Left hindlimb (tissue), 1 donor: Measurements from ENCODE around the gene PRR13.
"Not testable (repeated sequence)": the region's sequence is repeated elsewhere in the genome, so short reads cannot be mapped to it uniquely, and the experiment has no call there.

Source experiments
- DNase-seq: peaks from one replicate; pipeline ENCODE4 v3.0.0-alpha.2; 2018

PRR13 gene

DNA sequence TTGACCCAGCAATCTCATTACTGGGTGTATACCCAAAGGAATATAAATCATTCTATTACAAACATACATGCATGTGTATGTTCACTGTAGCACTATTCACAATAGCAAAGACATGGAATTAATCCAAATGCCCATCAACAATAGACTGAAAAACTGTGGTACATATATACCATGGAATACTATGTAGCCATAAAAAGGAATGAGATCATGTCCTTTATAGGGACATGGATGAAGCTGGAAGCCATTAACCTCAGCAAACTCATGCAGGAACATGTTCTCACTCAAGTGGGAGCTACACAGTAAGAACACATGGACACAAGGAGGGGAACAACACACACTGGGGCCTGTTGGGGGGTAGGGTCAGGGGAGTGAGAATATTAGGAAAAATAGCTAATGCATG is 2.0 kb upstream of the PRR13 start:
- not testable (repeated sequence) for DNase-seq

DNA sequence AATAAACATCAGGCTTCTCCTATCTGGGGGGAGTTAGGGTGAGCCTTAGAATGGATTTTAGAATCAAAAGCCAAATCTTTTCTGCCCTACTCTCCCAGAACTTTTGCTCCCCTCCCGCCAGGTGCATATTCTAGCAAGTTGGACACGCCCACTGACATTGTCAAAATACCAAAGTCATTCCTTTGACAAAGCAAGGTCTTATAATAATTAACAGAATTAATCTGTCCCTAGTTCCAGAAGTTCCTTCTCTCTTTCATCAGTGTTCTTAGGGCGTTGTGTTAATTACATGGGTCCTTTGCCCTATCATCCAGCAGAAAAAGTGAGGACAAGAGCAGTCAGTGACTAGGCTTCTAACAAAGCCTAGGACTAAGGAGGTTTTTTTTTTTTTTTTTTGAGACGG is 2.4 kb downstream of the PRR13 start:
- no peak for DNase-seq

DNA sequence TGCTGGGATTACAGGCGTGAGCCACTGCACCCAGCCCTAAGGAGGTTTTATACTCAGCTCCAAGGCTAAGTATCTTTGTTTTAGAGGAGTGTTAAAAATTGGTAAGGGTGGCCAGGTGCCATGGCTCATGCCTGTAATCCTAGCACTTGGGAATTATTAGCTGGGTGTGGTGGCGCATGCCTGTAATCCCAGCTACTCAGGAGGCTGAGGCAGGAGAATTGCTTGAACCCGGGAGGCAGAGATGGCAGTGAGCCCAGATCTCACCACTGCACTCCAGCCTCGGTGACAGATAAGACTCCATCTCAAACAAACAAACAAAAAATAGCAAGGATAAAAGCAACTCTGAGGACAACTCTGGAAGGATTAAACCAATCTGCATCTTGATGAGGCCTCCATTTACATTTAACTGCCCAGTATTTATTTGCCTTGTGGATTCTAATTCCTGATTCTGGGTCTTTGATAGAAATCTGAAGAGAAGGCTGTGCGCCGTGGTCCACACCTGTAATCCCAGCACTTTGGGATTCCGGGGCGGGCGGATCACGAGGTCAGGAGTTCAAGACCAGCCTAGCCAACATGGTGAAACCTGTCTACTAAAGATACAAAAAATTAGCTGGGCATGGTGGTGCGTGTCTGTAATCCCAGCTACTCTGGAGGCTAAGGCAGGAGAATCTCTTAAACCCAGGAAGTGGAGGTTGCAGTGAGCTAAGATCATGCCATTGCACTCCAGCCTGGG is 3.2 kb downstream of the PRR13 start:
- DNase-seq, result not testable (repeated sequence)

- no peak for DNase-seq
Measured at GRCh38 chr12:53450936-53451335, 9.4 kb downstream of the PRR13 start.

- DNase-seq, result peak; percentile 99
Measured at GRCh38 chr12:53451661-53452158, 10.2 kb downstream of the PRR13 start, which contains the start of gene PCBP2. Gene PCBP2 (plus strand): TSS chr12:53452102. CDS start chr12:53454801, 2,699 bp downstream.

GRCh38 chr12:53452159-53453077 is 10.9 kb downstream of the PRR13 start:
- DNase-seq, result peak; percentile 94

DNA sequence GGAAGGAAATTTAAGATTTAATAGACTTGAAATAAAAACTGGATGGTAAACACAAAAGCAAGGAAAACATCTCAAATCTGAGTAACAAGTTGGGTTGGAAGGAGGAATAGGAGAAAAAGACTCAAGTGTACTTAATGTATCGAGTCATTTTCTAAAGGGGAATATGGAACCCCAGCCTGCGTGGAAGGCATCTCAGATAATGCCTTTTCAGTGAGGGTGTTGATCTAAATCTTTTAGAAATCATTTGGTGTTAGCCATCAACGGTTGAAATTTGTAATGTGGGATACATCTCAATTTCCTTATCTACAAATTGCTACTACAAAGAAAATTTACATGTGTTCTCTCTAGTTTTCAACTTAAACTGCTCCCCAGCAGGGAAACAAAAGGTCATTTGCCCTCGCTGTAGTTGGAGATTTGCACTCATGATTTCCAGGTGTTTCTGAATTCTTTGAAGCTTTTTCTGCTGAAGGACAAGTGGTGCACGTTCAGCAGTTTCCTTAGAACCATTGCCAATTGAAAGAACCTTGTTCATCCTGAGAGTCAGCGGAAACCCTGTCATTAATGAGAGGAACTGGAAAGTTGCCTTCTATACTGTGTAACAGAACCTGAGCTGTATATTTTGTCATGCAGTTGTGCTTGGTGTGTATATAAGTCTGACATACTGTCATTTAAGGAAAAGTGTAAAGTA is 12.6 kb downstream of the PRR13 start:
- no peak for DNase-seq

DNA sequence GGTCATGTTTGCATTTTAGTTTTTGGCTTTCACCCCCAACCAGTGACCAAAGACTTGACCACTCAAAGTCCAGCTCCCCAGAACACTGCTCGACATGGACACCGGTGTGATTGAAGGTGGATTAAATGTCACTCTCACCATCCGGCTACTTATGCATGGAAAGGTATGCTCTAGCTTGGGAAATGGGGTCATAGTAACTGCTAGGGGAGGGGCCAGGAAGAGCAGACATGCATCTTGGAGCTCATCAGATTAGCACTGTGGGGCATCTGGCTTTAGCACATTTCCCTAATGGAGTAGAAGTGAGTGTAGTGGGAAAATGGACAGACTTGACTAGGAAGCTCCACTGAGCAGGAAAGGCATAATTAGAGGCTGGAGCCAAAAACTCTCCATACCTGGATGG is 13.2 kb downstream of the PRR13 start:
- no peak for DNase-seq

DNA sequence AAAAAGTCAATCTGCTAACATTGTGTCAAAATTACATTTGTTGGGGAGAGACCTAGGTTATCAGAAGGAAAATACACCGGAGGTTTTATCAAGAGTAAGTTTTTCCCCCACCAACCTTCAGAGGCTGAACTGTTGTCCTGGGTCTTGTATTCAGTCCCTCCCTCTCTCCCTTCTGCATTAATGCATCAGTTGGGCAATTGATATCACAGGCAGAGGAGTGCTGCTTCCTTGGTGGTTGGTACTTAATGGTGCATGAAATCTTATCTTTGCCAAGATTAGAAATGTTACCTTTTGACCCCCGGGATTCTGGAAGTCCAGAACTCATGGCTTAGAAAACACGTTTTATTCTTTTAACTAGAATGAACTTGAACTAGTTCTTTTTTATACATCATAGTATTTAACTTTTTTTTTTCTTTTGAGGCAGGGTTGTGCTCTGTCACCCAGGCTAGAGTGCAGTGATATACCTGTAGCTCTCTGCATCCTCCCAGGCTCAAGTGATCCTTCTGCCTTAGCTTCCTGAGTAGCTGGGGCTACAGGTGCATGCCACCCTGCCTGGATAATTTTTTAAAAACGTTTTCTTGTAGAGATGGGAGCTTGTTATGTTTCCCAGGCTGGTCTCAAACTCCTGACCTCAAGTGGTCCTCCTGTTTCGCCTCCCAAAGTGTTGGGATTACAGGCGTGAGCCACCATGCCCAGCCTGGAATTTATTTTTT is 15.3 kb downstream of the PRR13 start:
- DNase-seq, result no peak

DNA sequence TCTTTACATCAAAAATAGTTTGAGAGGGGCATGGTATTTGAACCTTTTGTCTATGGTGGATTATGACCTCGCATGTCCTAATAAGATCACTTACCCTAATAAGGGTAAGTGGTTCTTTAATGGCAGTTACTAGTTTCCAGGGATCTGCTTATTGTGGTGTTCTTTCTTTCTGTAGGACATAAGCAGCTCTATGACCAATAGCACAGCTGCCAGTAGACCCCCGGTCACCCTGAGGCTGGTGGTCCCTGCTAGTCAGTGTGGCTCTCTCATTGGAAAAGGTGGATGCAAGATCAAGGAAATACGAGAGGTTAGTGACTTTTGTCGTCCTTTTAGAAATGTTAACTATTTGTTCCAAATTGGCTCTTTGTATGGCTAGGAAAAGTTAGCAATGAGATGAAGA is 17.6 kb downstream of the PRR13 start:
- DNase-seq, result no peak

- DNase-seq, result no peak
Measured at GRCh38 chr12:53461059-53461458, 19.5 kb downstream of the PRR13 start.

DNA sequence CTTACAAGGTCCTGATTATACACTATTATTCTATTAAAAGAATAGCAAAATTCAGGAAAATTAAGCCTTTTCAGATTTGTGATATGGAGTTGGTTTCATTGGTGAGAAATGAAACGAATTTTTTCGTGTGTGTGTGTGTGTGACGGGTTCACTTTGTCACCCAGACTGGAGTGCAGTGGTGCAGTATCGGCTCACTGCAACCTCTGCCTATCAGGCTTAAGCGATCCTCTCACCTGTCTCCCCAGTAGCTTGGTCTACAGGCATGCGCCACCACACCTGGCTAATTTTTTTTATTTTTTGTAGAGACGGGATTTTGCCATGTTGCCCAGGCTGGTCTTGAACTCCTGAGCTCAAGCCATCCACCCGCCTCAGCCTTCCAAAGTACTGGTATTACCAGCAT is 20.1 kb downstream of the PRR13 start:
- no peak for DNase-seq

GRCh38 chr12:53462935-53463334 is 21.4 kb downstream of the PRR13 start:
- DNase-seq, result no peak

DNA sequence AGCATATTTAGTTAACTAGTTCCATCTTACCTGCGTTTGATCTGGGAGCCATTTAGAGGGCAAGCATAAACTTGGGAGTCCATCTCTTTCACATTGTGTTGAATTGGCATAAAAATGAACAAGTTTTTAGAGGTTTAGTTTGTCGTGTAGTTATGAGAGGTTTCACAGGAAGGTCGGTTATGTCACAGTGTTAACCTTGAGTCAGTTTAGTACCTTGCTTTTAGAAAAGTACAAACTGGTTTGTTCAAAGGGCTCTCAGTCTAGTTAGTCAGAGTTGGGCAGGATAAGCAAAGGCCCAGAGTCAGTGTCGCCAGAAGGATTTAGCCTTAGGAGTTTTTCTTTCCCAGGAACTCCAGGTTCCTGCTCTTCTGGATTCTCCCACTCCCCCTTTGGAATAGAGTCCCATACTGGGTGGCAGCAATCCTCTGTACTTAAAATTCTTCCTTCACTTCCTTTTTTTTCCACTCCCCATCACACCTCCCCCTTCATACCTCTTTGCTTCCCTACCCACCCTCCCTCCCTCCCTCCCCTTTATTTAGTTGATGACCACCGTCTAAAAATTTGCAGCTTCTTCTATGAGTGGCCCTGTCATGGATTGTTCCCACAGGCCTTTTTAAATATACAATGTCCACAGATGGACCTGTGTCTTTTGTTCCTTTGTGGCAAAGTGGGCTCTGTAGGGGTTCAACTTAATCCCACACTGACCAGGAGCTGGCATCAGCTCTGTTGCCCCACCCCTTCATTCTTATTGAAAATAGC is 22.4 kb downstream of the PRR13 start:
- no peak for DNase-seq

- no peak for DNase-seq
Measured at GRCh38 chr12:53464685-53465418, 23.3 kb downstream of the PRR13 start.

DNA sequence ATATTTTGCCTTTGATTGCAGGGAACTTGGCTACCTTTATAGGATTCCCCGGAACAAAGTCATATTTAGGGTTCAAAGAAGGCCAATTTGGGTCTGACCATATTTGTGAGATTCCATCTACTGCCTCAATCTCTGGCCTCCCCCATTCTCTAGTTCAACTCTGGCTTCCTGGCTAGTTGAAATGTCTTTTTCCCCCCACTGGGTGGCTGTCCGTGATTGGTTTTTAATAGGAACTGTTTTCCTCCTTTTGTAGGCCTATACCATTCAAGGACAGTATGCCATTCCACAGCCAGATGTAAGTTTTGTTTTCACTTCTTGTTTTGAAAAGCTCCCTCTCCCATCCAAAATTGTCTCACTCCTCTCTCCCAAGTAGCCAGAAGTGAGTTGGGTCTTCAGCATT is 24.1 kb downstream of the PRR13 start:
- no peak for DNase-seq

- DNase-seq, result no peak
Measured at GRCh38 chr12:53466640-53467039, 25.1 kb downstream of the PRR13 start.

DNA sequence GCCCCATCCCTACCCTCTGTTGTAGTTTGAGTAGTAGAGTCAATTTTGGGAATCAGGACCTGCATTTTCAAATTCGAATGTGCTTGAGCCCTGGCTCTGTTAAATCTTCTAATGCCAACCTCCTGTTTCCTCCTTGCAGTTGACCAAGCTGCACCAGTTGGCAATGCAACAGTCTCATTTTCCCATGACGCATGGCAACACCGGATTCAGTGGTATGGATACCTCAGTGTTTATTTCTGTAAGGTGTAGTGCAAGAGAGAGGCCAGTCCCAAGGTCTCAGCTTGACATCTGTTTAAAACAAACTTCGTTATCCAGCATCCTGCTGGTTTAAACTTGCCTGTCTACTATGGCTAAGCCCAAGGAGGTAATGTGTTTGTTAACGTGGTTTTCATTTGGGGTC is 25.5 kb downstream of the PRR13 start:
- DNase-seq, result no peak

DNA sequence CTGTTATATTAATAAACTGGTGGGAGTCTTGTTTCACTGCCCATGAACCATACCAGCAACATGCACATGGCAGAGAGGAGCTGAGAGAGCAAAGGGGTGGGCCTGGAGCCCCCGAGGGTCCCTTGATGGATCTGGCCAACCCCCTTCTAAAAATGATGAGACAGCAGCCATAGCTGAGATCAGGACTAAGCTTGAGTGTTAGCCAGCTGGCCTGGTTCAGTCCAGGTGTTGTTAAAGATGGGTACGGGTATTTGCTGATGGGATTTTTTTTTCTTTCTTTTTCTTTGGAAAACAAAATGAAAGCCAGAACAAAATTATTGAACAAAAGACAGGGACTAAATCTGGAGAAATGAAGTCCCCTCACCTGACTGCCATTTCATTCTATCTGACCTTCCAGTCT is 26.3 kb downstream of the PRR13 start:
- DNase-seq, result no peak

DNA sequence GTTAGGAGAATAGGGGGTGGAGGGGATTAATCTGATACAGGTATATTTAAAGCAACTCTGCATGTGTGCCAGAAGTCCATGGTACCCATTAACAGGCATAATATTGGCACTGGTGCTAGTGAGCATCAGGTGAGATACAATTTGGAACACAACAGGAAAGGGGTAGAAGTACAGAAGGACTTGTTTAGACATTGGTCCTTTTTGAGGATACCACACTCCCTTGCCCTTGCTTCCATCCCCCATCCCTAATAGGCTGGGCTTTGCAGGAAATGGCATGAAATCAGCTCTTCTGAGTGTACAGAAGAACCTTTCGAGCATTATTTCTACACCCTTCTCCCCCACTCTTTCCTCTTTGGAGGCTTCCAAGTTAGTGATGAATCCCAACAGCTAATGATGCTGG is 26.7 kb downstream of the PRR13 start:
- no peak for DNase-seq

GRCh38 chr12:53472056-53472582 is 30.6 kb downstream of the PRR13 start:
- no peak for DNase-seq
